Activated naive CD8-positive, alpha-beta T cell treated with anti-CD3 and anti-CD28 coated beads for 36 hours (primary cell): ENCODE measurements around the gene RPN1. TPM values are rescaled to one million over a fixed set of nuclear protein-coding genes. Genes with fewer than 3 reads are reported as not detected.

Experiments
- DNase-seq: peaks from one replicate; pipeline ENCODE4 v3.0.0; 2021
- H3K27ac Mint-ChIP-seq: one replicate; pipeline ENCODE4 v1.8.0; 2022; ENCODE audit warnings: mild to moderate bottlenecking, moderate library complexity, mixed read lengths
- H3K27me3 Mint-ChIP-seq: one replicate; pipeline ENCODE4 v1.8.0; 2022; ENCODE audit warnings: mild to moderate bottlenecking, mixed read lengths
- H3K36me3 Mint-ChIP-seq: one replicate; pipeline ENCODE4 v1.8.0; 2021; ENCODE audit warnings: mild to moderate bottlenecking, mixed read lengths
- H3K4me1 Mint-ChIP-seq: one replicate; pipeline ENCODE4 v1.8.0; 2021; ENCODE audit warnings: mixed read lengths
- H3K4me3 Mint-ChIP-seq: one replicate; pipeline ENCODE4 v1.8.0; 2022; ENCODE audit warnings: mild to moderate bottlenecking, moderate library complexity, mixed read lengths
- H3K9me3 Mint-ChIP-seq: one replicate; pipeline ENCODE4 v1.8.0; 2022; ENCODE audit warnings: mixed read lengths
- total RNA-seq, 2 experiments: library from RNA; stranded (reverse); gene quantifications; one replicate each; pipeline ENCODE4 v1.2.3, GENCODE V29; 2021

The RPN1 gene
- total RNA-seq, 2 experiments from 2014 or later, result 148 to 149 TPM

DNA sequence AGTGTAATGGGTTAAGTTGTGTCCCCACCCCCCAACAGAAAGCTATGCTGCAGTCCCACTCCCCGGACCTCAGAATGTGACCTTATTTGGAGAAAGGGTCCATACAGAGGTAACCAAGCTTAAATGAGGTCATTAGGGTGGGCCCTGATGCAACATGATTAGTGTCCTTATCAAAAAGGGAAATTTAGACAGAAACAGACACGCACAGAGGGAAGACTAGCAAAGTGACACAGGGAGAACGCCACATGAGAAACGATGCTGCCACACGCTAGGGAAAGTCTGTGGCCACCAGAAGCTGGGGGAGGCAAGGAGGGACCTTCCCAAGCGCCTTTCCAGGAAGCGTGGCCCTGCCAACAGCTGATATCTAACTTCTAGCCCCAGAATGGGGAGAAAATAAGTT, 65.4 kb downstream of the RPN1 start:
- Mint-ChIP-seq H3K27ac (no peak overlapping the region), H3K4me3 (no peak overlapping the region), H3K27me3 (peaks cover 10% of the 10 kb centered on the region), H3K36me3 (no peaks in the 10 kb centered on the region), H3K9me3 (peaks cover 3% of the 10 kb centered on the region), H3K4me1 (peaks cover 4% of the 10 kb centered on the region)
- DNase-seq, result no peak

DNA sequence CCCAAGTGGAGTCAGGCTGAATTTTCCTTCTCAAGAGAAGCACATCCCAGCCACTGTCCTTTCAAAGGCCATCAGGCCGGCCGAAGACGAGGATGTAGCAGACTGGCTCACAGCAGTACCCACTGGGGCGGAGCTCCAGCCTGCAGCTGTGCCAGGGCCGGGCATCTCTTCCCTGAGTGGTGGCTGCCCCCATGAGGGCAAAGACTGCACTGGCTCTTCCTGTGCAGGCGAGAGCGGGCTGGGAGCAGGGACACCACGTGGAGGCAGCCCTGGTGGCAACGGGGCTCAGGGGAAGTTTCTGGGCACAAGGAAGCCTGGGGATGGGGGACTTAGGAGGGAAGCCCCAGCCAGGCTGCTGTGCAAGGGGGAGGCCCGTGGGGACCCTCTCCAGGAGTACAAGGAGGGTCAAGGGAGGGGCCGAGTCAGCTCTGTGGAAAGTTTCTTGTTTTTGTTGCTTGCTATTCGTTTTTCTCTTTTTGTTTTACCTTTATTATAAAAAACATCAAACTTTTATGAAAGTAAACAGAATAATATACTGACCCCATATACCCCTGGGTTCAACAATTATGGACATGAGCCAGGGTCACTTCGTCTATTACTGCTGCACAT, 66.1 kb downstream of the RPN1 start:
- Mint-ChIP-seq H3K27ac (no peak overlapping the region), H3K27me3 (peaks cover 10% of the 10 kb centered on the region), H3K4me3 (no peak overlapping the region), H3K4me1 (peaks cover 4% of the 10 kb centered on the region), H3K9me3 (no peaks in the 10 kb centered on the region), H3K36me3 (no peaks in the 10 kb centered on the region)
- DNase-seq, result peak; percentile 68

GRCh38 chr3:128581566-128581965, 69.1 kb downstream of the RPN1 start:
- Mint-ChIP-seq H3K4me1 (peaks cover 3% of the 10 kb centered on the region), H3K4me3 (no peak overlapping the region), H3K27me3 (peaks cover 10% of the 10 kb centered on the region), H3K27ac (no peak overlapping the region), H3K36me3 (no peaks in the 10 kb centered on the region), H3K9me3 (no peaks in the 10 kb centered on the region)
- DNase-seq, result no peak

DNA sequence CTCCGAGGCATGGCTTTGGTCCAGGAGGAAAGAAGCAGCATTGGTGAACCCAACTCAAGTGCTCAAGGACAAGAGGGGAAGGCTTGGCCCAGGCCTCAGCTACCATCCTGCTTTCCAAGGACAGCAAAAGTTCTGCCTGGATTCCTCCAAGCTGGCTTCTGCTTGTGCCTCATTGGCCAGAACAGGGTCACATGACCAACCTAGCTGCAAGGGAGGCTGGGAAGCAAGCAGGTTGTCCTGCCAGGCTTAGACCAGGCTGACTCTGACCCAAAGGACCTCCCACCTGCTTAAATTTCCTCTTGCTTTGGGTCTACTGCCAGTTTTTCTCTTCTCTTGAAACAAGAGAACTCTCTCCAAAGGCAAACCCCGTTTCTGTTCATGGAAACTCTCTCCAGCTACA, 70.7 kb downstream of the RPN1 start:
- DNase-seq, result no peak
- H3K9me3 Mint-ChIP-seq, result no peaks in the 10 kb centered on the region
- no peaks in the 10 kb centered on the region for H3K4me1 Mint-ChIP-seq
- H3K27ac Mint-ChIP-seq, result no peak overlapping the region
- peaks cover 16% of the 10 kb centered on the region for H3K27me3 Mint-ChIP-seq
- no peak overlapping the region for H3K4me3 Mint-ChIP-seq
- H3K36me3 Mint-ChIP-seq, result no peaks in the 10 kb centered on the region

GRCh38 chr3:128578346-128578745, 72.3 kb downstream of the RPN1 start:
- no peak for DNase-seq
- H3K4me3 Mint-ChIP-seq, result no peak overlapping the region
- H3K27me3 Mint-ChIP-seq, result peaks cover 24% of the 10 kb centered on the region
- H3K9me3 Mint-ChIP-seq, result no peaks in the 10 kb centered on the region
- H3K4me1 Mint-ChIP-seq, result peaks cover 8% of the 10 kb centered on the region
- H3K27ac Mint-ChIP-seq, result no peak overlapping the region
- no peaks in the 10 kb centered on the region for H3K36me3 Mint-ChIP-seq

DNA sequence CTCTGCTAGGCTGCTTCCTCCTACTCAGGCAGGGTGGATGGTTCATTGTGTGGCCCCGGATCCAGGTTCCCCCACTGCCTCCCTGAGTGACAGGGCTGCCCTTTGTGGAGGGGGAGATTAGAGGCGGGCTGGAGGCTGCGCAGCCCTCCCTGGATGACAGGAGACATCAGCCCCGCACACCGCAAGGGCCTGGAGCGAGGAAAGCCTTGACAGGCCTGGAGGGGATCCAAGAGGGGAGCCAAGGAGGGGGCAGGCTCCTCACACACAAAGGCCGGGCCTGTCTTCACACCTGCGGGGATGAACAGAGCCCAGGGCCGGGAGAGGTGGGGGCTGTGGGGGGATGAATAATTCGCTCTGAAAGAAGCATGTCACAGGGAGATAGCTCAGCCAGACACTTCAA, 72.9 kb downstream of the RPN1 start:
- no peak for DNase-seq
- Mint-ChIP-seq H3K27ac (no peak overlapping the region), H3K9me3 (no peaks in the 10 kb centered on the region), H3K4me3 (no peak overlapping the region), H3K4me1 (peaks cover 13% of the 10 kb centered on the region), H3K27me3 (peaks cover 21% of the 10 kb centered on the region), H3K36me3 (no peaks in the 10 kb centered on the region)

GRCh38 chr3:128576290-128576689, 74.3 kb downstream of the RPN1 start:
- DNase-seq, result no peak
- Mint-ChIP-seq H3K27me3 (peaks cover 21% of the 10 kb centered on the region), H3K36me3 (no peaks in the 10 kb centered on the region), H3K4me3 (no peak overlapping the region), H3K9me3 (no peaks in the 10 kb centered on the region), H3K4me1 (peaks cover 18% of the 10 kb centered on the region), H3K27ac (no peak overlapping the region)

DNA sequence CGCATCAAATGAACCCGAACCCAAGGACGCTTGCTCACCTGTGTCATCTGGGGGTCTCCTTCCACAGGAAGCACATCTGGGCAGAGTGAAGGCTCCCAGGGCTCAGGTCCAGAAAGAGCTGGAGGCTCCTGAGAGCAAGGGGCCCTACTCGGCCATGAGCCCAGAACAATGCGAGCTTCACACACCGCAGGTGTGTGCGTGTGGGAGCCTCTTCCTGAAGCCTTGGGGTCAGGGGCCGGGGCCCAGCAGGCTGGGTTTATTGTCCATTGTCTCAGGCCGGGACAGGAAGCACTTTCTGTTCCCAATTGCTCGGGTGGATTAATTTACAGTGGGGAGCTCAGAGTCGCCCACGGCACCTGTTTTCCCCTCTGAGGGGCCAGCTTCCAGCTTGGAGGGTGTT, 74.8 kb downstream of the RPN1 start:
- no peaks in the 10 kb centered on the region for H3K9me3 Mint-ChIP-seq
- peaks cover 21% of the 10 kb centered on the region for H3K27me3 Mint-ChIP-seq
- no peaks in the 10 kb centered on the region for H3K36me3 Mint-ChIP-seq
- DNase-seq, result no peak
- H3K4me1 Mint-ChIP-seq, result peaks cover 18% of the 10 kb centered on the region
- H3K27ac Mint-ChIP-seq, result no peak overlapping the region
- no peak overlapping the region for H3K4me3 Mint-ChIP-seq

GRCh38 chr3:128573707-128574162, 76.9 kb downstream of the RPN1 start:
- peaks cover 26% of the 10 kb centered on the region for H3K27me3 Mint-ChIP-seq
- H3K27ac Mint-ChIP-seq, result peak overlapping the region; percentile 45
- no peaks in the 10 kb centered on the region for H3K9me3 Mint-ChIP-seq
- peaks cover 18% of the 10 kb centered on the region for H3K4me1 Mint-ChIP-seq
- H3K36me3 Mint-ChIP-seq, result no peaks in the 10 kb centered on the region
- peak; percentile 28 for DNase-seq
- peak overlapping the region; percentile 34 for H3K4me3 Mint-ChIP-seq

DNA sequence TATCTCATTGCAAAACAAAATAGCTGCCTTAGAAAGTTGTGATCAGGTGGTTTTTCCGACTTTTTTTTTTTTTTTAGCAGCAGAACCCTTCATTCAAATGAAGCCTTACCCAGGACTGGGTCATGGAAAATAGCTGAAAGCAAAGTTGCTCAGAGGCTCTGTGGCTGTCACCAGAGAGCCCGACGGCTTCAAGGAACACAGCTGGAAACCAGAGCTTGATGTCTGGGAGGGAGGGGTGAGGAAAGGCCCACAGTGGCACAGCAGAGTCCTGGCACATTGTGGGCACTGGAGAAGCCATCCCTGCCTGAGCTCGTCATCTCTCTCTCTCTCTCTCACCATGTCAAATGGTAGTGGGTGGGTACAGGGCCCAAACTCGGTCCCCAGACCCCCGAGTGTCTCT, 77.5 kb downstream of the RPN1 start:
- Mint-ChIP-seq H3K9me3 (no peaks in the 10 kb centered on the region), H3K27me3 (peaks cover 29% of the 10 kb centered on the region), H3K4me1 (peaks cover 18% of the 10 kb centered on the region), H3K4me3 (peak overlapping the region; percentile 34), H3K27ac (peak overlapping the region; percentile 45), H3K36me3 (no peaks in the 10 kb centered on the region)
- DNase-seq, result peak; percentile 31

DNA sequence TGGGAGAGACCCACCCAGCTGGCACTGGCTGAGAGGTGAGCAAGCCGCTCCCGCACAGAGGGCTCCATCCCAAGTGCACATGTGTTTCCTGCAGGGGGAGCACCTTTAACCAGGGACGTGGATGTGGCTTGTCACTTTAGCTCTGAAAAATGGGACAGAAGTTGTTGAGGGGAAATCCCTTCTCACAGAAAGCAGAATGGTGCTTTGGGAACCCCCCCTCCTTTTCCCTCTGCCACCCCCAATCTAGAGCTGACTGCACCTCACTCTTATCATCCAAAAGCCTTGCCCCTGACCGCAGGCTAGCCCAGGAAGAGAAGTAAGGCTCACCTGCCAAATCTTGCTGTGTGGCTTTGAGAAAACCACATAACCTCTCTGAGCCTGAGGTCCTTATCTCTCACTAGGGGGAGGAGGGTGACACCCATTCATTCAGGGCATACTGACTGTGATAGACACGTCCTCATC, 77.9 kb downstream of the RPN1 start:
- peak; percentile 60 for DNase-seq
- Mint-ChIP-seq H3K36me3 (no peaks in the 10 kb centered on the region), H3K9me3 (no peaks in the 10 kb centered on the region), H3K27me3 (peaks cover 29% of the 10 kb centered on the region), H3K27ac (peak overlapping the region; percentile 45), H3K4me3 (peak overlapping the region; percentile 18), H3K4me1 (peaks cover 18% of the 10 kb centered on the region)

GRCh38 chr3:128572013-128572412, 78.6 kb downstream of the RPN1 start:
- H3K27me3 Mint-ChIP-seq, result peaks cover 29% of the 10 kb centered on the region
- no peaks in the 10 kb centered on the region for H3K36me3 Mint-ChIP-seq
- no peaks in the 10 kb centered on the region for H3K9me3 Mint-ChIP-seq
- no peak for DNase-seq
- H3K4me1 Mint-ChIP-seq, result peaks cover 18% of the 10 kb centered on the region
- no peak overlapping the region for H3K27ac Mint-ChIP-seq
- H3K4me3 Mint-ChIP-seq, result no peak overlapping the region

Other genes starting within 250 kb of the RPN1 start
- gene DNAJB8, start 183.9 kb downstream of the RPN1 start, total RNA-seq, result not detected
- gene GATA2, start 157.6 kb downstream of the RPN1 start, total RNA-seq, result under 1 TPM in 1 of 2 experiments, not detected in 1; 0.24 TPM
- gene RAB7A, start 75.4 kb upstream of the RPN1 start, total RNA-seq, result 100 to 1,000 TPM; 260 to 278 TPM
- 10 to 100 TPM; 47.5 to 47.6 TPM for gene ACAD9, start 228.8 kb upstream of the RPN1 start, total RNA-seq